ENCODE results near the gene GPR152. TPM values are rescaled to one million over a fixed set of nuclear protein-coding genes. Genes with fewer than 3 reads are reported as not detected.

GPR152 gene
- polyA plus RNA-seq, 2 of the 4 experiments (the other 2 are of a cell fraction), result not detected

GRCh38 chr11:67468759-67469507 is 16.4 kb upstream of the GPR152 start, which contains the start of gene TMEM134 (continued):
- no peak for TF ChIP-seq REST (IDR thresholded peaks at IDR 0.05)
- TF ChIP-seq FOSL2 (IDR thresholded peaks at IDR 0.05), result no peak
- TF ChIP-seq FOSL2 (CRISPR knock-in tag; IDR thresholded peaks at IDR 0.05), result no peak
- no peak for TF ChIP-seq GATA3 (IDR thresholded peaks at IDR 0.05; ENCODE audit: borderline replicate concordance)
- TF ChIP-seq TFCP2L1 (CRISPR knock-in tag; IDR thresholded peaks at IDR 0.05), result no peak
- TF ChIP-seq RNF2 (IDR thresholded peaks at IDR 0.05; ENCODE audit: borderline replicate concordance, low read depth), result no peak
- TF ChIP-seq, protein P1, sequence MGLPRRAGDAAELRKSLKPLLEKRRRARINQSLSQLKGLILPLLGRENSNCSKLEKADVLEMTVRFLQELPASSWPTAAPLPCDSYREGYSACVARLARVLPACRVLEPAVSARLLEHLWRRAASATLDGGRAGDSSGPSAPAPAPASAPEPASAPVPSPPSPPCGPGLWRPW (IDR thresholded peaks at IDR 0.05), result no peak
- TF ChIP-seq RCOR1 (IDR thresholded peaks at IDR 0.05; ENCODE audit: low read depth, low read length), result no peak
- TF ChIP-seq MYC (IDR thresholded peaks at IDR 0.05; ENCODE audit: borderline replicate concordance, low read length), result peak; percentile 71; the same call in 1 of the 2 replicates
- TF ChIP-seq MAZ (IDR thresholded peaks at IDR 0.05; ENCODE audit: borderline replicate concordance, low read depth, low read length), result no peak; the same call in 1 of the 2 replicates
- TF ChIP-seq JUN (IDR thresholded peaks at IDR 0.05), result peak; percentile 67 to 94; a peak in 4 of 5 replicates
- TF ChIP-seq, protein P2, sequence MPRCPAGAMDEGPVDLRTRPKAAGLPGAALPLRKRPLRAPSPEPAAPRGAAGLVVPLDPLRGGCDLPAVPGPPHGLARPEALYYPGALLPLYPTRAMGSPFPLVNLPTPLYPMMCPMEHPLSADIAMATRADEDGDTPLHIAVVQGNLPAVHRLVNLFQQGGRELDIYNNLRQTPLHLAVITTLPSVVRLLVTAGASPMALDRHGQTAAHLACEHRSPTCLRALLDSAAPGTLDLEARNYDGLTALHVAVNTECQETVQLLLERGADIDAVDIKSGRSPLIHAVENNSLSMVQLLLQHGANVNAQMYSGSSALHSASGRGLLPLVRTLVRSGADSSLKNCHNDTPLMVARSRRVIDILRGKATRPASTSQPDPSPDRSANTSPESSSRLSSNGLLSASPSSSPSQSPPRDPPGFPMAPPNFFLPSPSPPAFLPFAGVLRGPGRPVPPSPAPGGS (IDR thresholded peaks at IDR 0.05), result peak; percentile 80; the same call in 2 of the 3 replicates
- TF ChIP-seq ZFP36 (IDR thresholded peaks at IDR 0.05; ENCODE audit: borderline replicate concordance, partially characterized antibody), result no peak
- no peak for TF ChIP-seq CHD4 (IDR thresholded peaks at IDR 0.05; ENCODE audit: borderline replicate concordance)
- no peak for TF ChIP-seq MAFK (IDR thresholded peaks at IDR 0.05; ENCODE audit: partially characterized antibody)
- no peak for TF ChIP-seq POLR2AphosphoS2 (conservative IDR thresholded peaks at IDR 0.05; ENCODE audit: low read length)
- TF ChIP-seq, protein P3, sequence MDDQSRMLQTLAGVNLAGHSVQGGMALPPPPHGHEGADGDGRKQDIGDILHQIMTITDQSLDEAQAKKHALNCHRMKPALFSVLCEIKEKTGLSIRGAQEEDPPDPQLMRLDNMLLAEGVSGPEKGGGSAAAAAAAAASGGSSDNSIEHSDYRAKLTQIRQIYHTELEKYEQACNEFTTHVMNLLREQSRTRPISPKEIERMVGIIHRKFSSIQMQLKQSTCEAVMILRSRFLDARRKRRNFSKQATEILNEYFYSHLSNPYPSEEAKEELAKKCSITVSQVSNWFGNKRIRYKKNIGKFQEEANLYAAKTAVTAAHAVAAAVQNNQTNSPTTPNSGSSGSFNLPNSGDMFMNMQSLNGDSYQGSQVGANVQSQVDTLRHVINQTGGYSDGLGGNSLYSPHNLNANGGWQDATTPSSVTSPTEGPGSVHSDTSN (IDR thresholded peaks at IDR 0.05), result peak; percentile 56; the same call in 1 of the 2 replicates
- no peak for TF ChIP-seq CBX8 (IDR thresholded peaks at IDR 0.05)
- TF ChIP-seq ZNF302 (CRISPR knock-in tag; IDR thresholded peaks at IDR 0.05), result no peak
- TF ChIP-seq CHD2 (IDR thresholded peaks at IDR 0.05; ENCODE audit: low read length, partially characterized antibody), result no peak
- no peak for TF ChIP-seq FOSB (CRISPR knock-in tag; IDR thresholded peaks at IDR 0.05)
- no peak for TF ChIP-seq HDAC2 (IDR thresholded peaks at IDR 0.05)
- TF ChIP-seq EHMT2 (IDR thresholded peaks at IDR 0.05; ENCODE audit: low read depth), result no peak
- no peak for TF ChIP-seq NR3C1 (IDR thresholded peaks at IDR 0.05)
- TF ChIP-seq RFX5 (IDR thresholded peaks at IDR 0.05), result no peak
- no peak for TF ChIP-seq CBX2 (IDR thresholded peaks at IDR 0.05; ENCODE audit: borderline replicate concordance, low read depth)
- peak; percentile 84 for TF ChIP-seq SMC3 (IDR thresholded peaks at IDR 0.05)
- TF ChIP-seq ELK1 (IDR thresholded peaks at IDR 0.05; ENCODE audit: low read depth, low read length), result no peak
- TF ChIP-seq ZC3H11A (IDR thresholded peaks at IDR 0.05), result no peak
- no peak for TF ChIP-seq NFE2L2 (conservative IDR thresholded peaks at IDR 0.05; ENCODE audit: low read length)
- no peak for TF ChIP-seq USF2 (IDR thresholded peaks at IDR 0.05)
- TF ChIP-seq CEBPB (IDR thresholded peaks at IDR 0.05), result no peak

Data from A549 (cell line).